ENCODE results near the gene TRAF3IP3.

TRAF3IP3 gene

DNA sequence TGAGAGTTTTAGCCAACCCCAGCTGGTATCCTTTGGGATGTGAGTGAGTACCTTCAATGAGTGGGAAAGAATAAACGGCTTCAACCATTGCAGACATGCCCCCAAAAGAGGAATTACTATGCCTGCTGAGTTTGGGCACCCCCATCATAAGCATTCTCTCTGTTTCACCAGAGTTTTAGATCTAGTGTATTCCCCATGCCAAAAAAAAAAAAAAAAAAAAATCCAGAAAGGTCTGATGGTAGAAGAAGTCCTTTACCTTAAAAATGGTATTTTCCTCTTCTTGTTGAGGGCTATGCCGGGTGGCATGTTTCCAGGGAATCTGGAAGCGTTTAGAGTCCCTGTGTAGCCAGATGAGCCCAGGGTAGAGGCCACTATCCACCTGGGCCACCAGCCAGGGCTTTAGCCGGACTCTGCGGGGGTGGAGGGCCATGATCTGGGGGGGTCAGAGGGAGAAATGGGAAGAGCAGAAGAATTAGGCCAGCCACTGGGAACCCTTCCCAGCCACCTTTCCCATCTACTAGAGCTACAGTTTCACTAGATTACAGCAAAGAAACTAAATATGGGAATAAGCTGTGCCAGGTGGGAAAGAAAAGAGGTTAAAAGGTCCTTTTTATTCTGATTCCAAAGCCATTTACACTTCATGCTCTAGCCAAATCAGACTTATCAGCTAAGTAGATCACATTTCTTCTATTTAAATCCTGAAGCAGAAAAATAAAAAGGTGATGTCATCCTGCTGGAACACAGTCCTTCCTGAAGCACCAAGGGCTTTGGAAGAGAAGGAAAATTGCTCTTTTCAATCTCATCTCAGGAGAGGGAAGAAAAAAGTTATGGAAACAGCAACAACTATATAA is 45.4 kb downstream of the TRAF3IP3 start:
- DNase-seq (ENCODE audit: low read depth), result no peak

DNA sequence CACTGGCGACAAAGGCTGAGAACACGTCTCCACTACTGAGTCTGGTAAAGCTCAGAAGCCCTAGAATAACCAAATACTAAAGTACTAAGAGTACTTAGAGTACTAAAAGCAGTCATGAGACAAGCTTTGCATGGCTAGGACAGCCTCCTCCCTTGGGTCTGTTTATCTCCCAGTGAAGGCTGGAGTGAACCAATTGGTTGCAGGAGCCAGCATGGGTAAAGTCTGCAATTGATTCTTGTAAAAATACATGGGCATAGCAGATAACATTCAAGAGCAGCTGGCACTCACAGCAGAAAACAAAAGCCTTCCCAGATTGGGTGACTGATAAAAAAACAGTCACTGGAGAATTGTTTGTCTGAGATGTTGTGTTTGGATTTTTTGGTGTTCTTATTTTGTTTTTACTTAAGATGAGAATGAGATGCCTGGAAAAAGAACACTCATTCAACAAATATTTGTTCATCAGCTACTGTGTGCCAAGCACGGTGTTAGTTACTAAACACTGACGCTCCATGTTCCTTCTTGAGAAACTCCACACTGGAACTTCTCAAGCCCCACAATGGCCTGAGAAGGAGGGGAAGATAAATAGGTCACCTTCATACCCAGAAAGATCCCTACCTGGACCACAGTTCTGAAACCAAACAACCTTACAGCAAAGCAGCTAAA is 46.4 kb downstream of the TRAF3IP3 start:
- no peak for DNase-seq (ENCODE audit: low read depth)

DNA sequence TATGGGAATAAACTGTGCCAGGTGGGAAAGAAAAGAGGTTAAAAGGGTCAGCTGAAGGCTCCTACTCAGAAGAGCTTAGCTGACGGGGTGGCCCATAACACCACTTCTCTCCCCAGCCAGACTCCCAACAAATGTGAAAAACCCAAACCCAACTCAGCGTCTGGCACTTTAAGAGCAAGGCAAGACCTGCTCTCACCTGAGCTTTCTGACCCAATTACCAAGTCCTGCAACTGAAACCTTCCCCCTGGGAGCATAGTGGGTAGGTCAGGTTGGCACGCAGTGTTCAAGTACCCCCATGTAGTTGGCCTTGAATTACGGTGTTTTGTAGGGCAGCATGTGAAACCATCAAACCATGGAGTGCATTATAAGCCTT is 46.9 kb downstream of the TRAF3IP3 start:
- DNase-seq (ENCODE audit: low read depth), result no peak

DNA sequence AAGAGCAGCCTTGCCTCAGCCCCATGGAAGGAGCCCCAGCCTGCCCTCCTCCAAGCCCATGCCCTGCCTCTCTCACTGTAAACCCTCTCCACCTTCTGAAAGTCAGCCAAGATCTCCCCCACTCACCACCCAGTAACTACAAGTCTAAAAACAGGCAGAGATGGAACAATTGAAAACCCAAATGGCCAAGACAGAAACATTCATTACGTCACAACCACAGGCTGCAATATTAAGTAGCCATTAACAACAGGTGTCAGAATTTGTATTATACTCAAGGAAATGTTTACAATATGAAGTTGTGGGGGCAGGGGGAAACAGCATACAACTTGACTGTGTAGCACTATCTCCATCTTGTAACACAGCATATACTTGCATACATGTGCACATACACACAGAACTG is 47.7 kb downstream of the TRAF3IP3 start:
- no peak for DNase-seq (ENCODE audit: low read depth)

DNA sequence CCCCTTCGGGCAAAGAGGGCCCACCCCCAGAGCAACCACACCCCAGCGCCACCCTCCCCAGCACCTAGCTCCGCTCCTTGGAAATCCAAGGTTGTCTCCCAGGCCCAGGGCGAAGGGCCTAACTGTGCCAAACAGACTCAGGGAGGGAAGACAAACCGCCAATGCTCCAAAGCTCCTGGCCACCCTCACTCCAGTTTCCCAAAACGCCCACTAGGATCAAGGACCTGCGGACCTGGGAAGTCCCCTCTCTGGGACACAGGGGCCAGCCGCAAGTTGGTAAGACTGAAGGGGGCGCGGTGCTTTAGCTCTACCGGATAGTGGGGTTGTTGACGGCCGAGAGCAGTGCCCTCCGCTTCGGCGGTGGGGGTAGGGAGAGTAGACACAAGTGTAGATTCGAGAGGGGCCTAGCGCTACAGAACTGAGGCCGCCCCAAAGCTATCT is 49.5 kb downstream of the TRAF3IP3 start:
- DNase-seq (ENCODE audit: low read depth), result no peak

DNA sequence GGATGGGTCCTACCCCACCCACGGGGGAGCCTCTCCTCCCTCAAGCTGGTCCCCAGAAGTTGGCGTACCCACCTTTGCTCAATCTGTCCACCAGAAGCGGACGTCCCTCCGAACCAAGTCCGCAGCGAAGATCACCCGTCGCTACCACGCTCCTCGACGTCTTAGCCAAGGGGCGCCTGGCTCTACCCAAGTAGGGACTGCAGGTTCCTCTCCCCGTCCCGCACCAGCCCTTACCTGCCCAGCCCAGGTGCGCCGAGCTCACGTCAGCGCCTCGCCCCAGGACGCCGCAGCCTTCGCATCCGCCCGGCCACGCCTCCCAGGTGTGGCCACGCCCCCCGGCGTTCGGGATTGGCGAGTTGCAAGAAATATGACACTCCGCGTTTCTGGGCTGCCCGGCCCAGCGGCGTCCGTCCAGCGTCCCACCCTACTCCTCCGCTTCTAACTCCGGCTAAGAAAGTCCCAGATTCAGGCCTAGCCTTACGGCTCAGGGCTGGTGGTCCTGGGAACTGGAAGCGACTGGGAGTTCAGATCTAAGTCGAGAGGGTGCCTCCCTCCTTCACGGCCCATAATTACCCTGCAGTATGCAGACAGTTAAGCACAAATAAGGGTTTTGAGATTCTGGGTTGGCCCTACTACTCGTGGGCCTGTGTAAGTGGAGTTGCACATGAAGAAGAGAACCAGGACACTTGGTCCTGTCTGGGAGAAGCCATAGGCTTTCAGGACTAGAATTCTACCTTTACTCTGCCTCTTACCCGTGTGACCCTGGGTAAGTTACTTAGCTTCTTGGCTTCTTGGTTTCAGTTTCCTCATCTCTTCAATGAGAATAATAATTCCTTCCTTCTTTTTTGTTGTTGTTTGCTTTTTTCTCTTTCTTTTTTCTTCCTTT is 50.3 kb downstream of the TRAF3IP3 start, which contains the start of gene IRF6:
IRF6 (minus strand) TSS at position 268 of the 886 bp plus-strand sequence. CDS start 4,729 bp downstream, outside the sequence.
- DNase-seq (ENCODE audit: low read depth), result peak; percentile 23

GRCh38 chr1:209807509-209807908 is 51.7 kb downstream of the TRAF3IP3 start:
- DNase-seq (ENCODE audit: low read depth), result no peak

- DNase-seq (ENCODE audit: low read depth), result peak; percentile 97
Measured at GRCh38 chr1:209808059-209808581, 52.3 kb downstream of the TRAF3IP3 start.

DNA sequence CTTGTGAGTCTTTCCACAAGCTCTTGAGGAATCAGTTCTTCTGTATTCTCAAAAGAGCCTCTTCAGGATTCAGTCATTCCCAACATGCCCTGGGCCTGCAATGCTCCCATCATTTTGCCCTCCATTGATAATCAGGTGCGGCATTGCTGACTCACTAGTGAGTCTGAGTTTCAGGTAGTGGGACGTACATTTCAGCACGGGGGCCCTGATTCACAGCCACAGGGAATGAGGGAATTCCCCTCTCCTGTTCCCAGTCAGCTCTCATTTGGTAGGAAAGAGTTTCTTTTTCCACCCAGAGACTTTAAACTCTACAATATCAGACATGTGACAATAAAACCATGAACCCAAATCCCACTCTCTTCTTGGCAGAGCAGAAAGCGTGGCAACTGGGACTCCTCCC is 53.8 kb downstream of the TRAF3IP3 start:
- no peak for DNase-seq (ENCODE audit: low read depth)

- DNase-seq (ENCODE audit: low read depth), result no peak
Measured at GRCh38 chr1:209810783-209811182, 54.9 kb downstream of the TRAF3IP3 start.

DNA sequence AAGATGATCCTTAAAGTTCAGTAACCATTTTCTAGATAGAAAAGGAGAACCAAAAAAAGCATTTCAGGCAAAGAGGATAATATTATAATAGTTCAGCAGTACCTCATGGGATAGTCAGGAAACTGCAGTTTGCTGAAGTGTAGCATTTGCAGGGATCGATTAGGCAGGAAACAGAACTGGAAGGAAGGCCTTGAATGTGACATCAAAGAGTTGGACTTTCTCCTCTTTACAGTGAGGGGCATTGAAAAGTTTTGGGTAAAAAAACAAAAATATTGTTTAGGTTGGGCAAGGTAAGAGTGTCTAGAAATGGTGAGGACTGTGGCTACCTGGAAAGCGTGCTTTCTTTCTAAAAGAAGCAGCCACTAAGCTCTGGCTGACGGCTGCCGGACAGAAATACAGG is 58.0 kb downstream of the TRAF3IP3 start:
- no peak for DNase-seq (ENCODE audit: low read depth)

DNA sequence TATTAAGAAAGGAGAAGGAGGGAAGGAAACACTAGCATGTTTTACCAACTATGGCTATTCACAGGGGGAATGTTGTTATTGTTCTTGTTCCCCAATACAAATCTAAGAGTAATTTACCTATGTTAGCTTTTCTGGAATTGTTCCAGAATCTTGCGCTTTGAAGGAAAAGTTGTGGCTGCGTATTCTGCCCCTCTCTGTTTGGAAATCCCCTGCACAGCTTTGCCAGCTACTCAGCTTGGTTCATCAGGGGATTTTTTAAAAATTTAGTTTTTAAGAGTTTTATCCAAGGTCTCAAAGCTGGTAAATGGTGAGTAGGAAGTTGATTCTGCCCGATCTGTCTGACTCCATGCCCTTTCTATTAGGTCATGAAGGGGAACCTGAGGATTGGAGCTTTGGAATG is 59.6 kb downstream of the TRAF3IP3 start:
- DNase-seq (ENCODE audit: low read depth), result no peak

- no peak for DNase-seq (ENCODE audit: low read depth)
Measured at GRCh38 chr1:209815931-209816341, 60.1 kb downstream of the TRAF3IP3 start.

DNA sequence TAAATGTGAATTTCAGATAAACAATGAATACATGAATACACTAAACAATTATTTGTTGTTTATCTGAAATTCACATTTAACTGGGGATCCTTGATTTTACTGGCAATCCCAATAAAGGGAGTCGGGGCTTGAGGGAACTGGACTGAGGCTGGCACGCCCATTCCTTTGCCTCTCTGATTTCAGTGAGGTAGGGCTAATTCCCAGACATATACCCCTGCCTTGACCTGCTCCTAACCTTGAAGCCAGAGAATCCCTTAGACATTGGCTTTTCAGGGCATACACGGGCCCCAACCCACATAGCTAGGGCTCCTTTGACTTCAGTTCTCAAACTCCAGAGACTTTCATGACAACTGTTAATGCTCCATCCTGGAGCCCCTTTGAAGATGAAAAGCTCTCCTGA is 61.1 kb downstream of the TRAF3IP3 start:
- no peak for DNase-seq (ENCODE audit: low read depth)

DNA sequence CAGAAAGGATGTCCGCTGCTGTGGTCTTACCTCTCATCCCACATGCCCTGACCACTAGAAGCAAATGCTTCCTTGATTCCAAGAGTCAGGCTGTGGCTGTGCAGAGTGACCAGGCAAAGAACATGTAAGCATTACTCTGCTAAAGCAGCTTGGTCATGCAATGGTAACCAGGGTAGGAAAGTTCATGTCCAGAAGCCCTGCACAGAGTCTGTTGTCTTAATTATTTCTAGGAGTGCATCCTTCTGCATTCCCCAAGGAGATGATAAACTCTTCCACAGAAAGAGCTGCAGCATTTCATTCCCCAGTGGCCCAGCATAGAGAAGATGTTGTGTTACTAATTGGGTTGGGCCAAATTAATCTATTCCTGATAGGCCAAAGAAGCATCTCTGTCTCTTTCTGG is 61.8 kb downstream of the TRAF3IP3 start:
- DNase-seq (ENCODE audit: low read depth), result no peak

DNA sequence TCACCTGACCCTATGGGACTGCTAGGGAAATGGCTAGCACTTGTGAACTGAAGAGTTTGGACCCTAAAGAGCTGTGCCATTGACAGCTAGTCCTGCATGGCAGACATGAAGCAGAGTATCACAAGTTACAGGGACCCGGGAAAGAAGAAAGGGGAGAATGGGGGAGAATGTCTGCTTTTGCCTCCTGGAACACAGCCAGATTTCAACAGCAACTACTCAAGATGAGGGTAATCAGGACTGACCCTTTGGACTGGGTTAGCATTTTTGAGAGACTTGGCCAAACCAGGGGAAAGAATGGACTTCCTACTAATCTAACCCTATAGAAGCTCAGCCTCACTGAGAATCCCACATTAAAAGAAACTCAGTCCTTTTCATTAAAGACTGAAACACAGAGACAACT is 63.2 kb downstream of the TRAF3IP3 start:
- no peak for DNase-seq (ENCODE audit: low read depth)

DNA sequence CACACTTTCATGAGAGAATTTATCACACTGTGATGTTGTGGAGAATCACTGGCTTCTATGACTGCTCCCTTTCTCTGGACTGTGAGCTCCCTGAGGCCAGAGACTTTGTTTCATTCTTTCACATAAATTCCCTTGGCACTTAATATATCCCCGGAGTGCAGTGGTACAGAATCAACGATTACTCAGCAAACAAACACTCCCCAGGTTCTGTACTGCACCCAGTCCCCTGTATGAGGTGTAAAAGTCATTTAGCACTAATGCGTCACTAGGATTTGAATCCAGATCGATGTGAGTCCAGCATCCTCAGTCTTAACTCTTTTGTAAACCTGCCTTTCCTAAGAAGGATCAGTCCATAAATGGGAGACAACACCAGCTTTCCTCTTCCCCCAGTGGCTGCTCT is 65.1 kb downstream of the TRAF3IP3 start:
- DNase-seq (ENCODE audit: low read depth), result no peak

GRCh38 chr1:209822706-209823105 is 66.9 kb downstream of the TRAF3IP3 start:
- no peak for DNase-seq (ENCODE audit: low read depth)

GRCh38 chr1:209823143-209824041 is 67.5 kb downstream of the TRAF3IP3 start:
- DNase-seq (ENCODE audit: low read depth), result peak; percentile 94

DNA sequence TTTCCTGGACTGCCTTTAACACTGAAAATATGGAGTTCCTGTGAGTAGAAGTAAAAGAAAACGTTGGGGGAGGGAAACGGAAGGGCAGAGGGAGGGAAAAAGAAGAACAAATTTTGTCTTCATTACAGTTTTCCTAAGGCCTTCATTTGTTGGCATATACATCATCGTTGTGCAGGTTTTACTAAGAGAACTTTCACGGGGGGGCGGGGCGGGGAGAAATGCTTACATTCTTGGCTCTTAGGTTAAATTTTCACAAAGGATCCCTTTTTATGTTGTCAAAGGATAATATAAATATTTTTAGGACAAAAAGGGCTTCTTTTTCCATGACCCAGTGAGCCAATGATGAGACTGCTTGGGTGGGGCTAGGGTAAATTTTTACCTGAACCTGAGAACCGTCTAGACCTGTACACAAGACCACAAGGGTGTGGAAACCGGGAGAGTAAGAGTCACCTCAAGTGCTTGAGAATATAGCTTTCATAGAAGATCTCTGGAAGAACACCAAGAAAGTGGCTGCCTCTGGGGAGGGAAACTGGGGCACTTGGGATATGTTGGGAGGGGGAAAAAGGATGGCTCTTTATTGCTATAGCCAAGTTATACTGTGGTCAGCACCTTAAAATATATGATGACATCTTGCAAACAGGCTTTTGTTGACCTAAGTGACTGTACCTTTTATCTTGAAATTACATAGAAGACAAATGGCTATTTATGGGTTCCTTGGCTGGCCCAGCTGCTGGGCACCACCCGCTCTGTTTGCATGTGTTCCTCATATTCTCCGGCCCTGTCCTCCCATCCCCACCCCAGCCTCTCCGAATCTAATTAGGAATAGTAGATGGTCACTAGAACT is 70.0 kb downstream of the TRAF3IP3 start:
- no peak for DNase-seq (ENCODE audit: low read depth)

All from ELR (cell line).